ENCODE results near the gene PIP5K1B.

The PIP5K1B gene

GRCh38 chr9:68832101-68832500, 127.1 kb downstream of the PIP5K1B start:
- peaks cover 5% of the 10 kb centered on the region for H3K27me3 ChIP-seq (ENCODE audit: insufficient read depth, low read length, poor library complexity)
- no peak overlapping the region for H3K27ac ChIP-seq (ENCODE audit: low read length)
- H3K36me3 ChIP-seq (ENCODE audit: insufficient read depth, low read length) = no peaks in the 10 kb centered on the region
- no peaks in the 10 kb centered on the region for H4K20me1 ChIP-seq (ENCODE audit: insufficient read depth, low read length)
- H2AFZ ChIP-seq (ENCODE audit: low read depth, low read length) = no peak overlapping the region
- H3K4me2 ChIP-seq (ENCODE audit: insufficient read depth, low read length) = no peak overlapping the region
- no peaks in the 10 kb centered on the region for H3K9me3 ChIP-seq (ENCODE audit: insufficient read depth, low read length, severe bottlenecking)
- ATAC-seq (ENCODE audit: insufficient read depth, low read depth) (no peak), DNase-seq (no peak)
- no peaks in the 10 kb centered on the region for H3K4me1 ChIP-seq (ENCODE audit: insufficient read depth, low read length)
- H3K4me3 ChIP-seq (ENCODE audit: low read depth in 1 of 2, low read length in 2 of 2) = no peak overlapping the region
- H3K79me2 ChIP-seq (ENCODE audit: insufficient read depth, low read length) = no peaks in the 10 kb centered on the region
- TF ChIP-seq, protein P1, sequence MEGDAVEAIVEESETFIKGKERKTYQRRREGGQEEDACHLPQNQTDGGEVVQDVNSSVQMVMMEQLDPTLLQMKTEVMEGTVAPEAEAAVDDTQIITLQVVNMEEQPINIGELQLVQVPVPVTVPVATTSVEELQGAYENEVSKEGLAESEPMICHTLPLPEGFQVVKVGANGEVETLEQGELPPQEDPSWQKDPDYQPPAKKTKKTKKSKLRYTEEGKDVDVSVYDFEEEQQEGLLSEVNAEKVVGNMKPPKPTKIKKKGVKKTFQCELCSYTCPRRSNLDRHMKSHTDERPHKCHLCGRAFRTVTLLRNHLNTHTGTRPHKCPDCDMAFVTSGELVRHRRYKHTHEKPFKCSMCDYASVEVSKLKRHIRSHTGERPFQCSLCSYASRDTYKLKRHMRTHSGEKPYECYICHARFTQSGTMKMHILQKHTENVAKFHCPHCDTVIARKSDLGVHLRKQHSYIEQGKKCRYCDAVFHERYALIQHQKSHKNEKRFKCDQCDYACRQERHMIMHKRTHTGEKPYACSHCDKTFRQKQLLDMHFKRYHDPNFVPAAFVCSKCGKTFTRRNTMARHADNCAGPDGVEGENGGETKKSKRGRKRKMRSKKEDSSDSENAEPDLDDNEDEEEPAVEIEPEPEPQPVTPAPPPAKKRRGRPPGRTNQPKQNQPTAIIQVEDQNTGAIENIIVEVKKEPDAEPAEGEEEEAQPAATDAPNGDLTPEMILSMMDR (IDR thresholded peaks at IDR 0.05; ENCODE audit: borderline replicate concordance, extremely low read depth, low read length, poor library complexity, severe bottlenecking) = no peak
- no peak for TF ChIP-seq EZH2 (IDR thresholded peaks at IDR 0.05; ENCODE audit: borderline replicate concordance, low read depth, low read length, severe bottlenecking)
- H3K9ac ChIP-seq (ENCODE audit: low read depth, low read length) = no peak overlapping the region

GRCh38 chr9:68832861-68833518, 128.0 kb downstream of the PIP5K1B start:
- TF ChIP-seq, protein P1 (IDR thresholded peaks at IDR 0.05; ENCODE audit: borderline replicate concordance, extremely low read depth, low read length, poor library complexity, severe bottlenecking) = no peak
- no peak for TF ChIP-seq EZH2 (IDR thresholded peaks at IDR 0.05; ENCODE audit: borderline replicate concordance, low read depth, low read length, severe bottlenecking)
- no peak overlapping the region for H2AFZ ChIP-seq (ENCODE audit: low read depth, low read length)
- ATAC-seq (ENCODE audit: insufficient read depth, low read depth) (no peak), DNase-seq (no peak)
- no peaks in the 10 kb centered on the region for H3K79me2 ChIP-seq (ENCODE audit: insufficient read depth, low read length)
- no peak overlapping the region for H3K4me3 ChIP-seq (ENCODE audit: low read depth in 1 of 2, low read length in 2 of 2)
- H3K36me3 ChIP-seq (ENCODE audit: insufficient read depth, low read length) = no peaks in the 10 kb centered on the region
- no peak overlapping the region for H3K9ac ChIP-seq (ENCODE audit: low read depth, low read length)
- H4K20me1 ChIP-seq (ENCODE audit: insufficient read depth, low read length) = no peaks in the 10 kb centered on the region
- H3K27ac ChIP-seq (ENCODE audit: low read length) = no peak overlapping the region
- no peaks in the 10 kb centered on the region for H3K4me1 ChIP-seq (ENCODE audit: insufficient read depth, low read length)
- H3K9me3 ChIP-seq (ENCODE audit: insufficient read depth, low read length, severe bottlenecking) = no peaks in the 10 kb centered on the region
- no peak overlapping the region for H3K4me2 ChIP-seq (ENCODE audit: insufficient read depth, low read length)
- peaks cover 5% of the 10 kb centered on the region for H3K27me3 ChIP-seq (ENCODE audit: insufficient read depth, low read length, poor library complexity)

DNA sequence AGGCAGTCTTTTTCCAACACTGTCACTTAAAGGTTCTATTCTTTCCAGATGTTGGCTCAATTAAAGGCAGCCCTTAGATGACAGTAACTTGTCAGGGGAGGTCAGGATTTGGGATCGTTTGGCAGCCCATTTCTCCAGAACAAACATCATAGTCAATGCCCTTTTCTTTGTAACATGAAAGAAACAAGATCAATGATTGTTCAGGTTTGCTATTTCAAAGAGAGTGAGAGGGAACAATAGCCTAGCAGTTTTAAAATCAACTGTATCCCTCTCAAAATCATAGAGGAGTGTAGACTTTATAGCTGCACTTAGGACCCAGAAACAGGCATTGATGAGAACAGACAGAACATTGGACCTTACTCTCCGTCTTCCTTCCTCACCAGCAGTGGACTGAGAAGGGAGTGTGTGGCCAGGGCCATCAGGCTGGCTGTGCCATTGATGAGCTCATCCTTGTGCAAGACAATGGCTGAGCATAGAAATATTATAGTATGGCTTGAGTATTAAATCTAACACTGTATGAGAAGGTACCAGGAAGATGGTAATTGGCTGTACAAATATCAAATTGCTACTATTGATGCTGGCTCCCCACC, 130.0 kb downstream of the PIP5K1B start:
- Histone ChIP-seq H3K4me2 (ENCODE audit: insufficient read depth, low read length) (no peak overlapping the region), H3K9me3 (ENCODE audit: insufficient read depth, low read length, severe bottlenecking) (no peaks in the 10 kb centered on the region), H3K4me3 (ENCODE audit: low read depth in 1 of 2, low read length in 2 of 2) (no peak overlapping the region), H3K27ac (ENCODE audit: low read length) (no peak overlapping the region), H3K27me3 (ENCODE audit: insufficient read depth, low read length, poor library complexity) (peaks cover 5% of the 10 kb centered on the region), H3K36me3 (ENCODE audit: insufficient read depth, low read length) (no peaks in the 10 kb centered on the region), H3K4me1 (ENCODE audit: insufficient read depth, low read length) (no peaks in the 10 kb centered on the region), H3K9ac (ENCODE audit: low read depth, low read length) (no peak overlapping the region), H2AFZ (ENCODE audit: low read depth, low read length) (no peak overlapping the region), H4K20me1 (ENCODE audit: insufficient read depth, low read length) (no peaks in the 10 kb centered on the region), H3K79me2 (ENCODE audit: insufficient read depth, low read length) (no peaks in the 10 kb centered on the region)
- TF ChIP-seq EZH2 (IDR thresholded peaks at IDR 0.05; ENCODE audit: borderline replicate concordance, low read depth, low read length, severe bottlenecking) = no peak
- TF ChIP-seq, protein P1 (IDR thresholded peaks at IDR 0.05; ENCODE audit: borderline replicate concordance, extremely low read depth, low read length, poor library complexity, severe bottlenecking) = no peak
- ATAC-seq (ENCODE audit: insufficient read depth, low read depth) = no peak
- no peak for DNase-seq
